Neural cell (in vitro differentiated cells): Measurements from ENCODE around the gene BTBD18. TPM values are rescaled to one million over a fixed set of nuclear protein-coding genes. Genes with fewer than 3 reads are reported as not detected.

Experiments used
- H2AFZ ChIP-seq: fragments of 200-600, 300-800 bp; sonication (generic), shearing (Covaris generic); 2 replicates; pipeline ENCODE4 v1.6.0; 2014; ENCODE audit warnings: low read depth, mild to moderate bottlenecking, antibody characterized with exemption, low read length, moderate library complexity
- H3F3A ChIP-seq: fragments of 200-600 bp; shearing (Covaris generic); 2 replicates; pipeline ENCODE4 v1.6.1; 2016; ENCODE audit warnings: mild to moderate bottlenecking, moderate library complexity, mixed read lengths, antibody characterized with exemption, low read length; ENCODE audit not compliant: insufficient read depth, poor library complexity, severe bottlenecking
- H3K27ac ChIP-seq: fragments of 200-600, 300-800 bp; sonication (generic), shearing (Covaris generic); 2 replicates; pipeline ENCODE4 v1.5.1; 2014; ENCODE audit warnings: mild to moderate bottlenecking, low read length, moderate library complexity
- H3K27me3 ChIP-seq: fragments of 300-800, 200-600 bp; sonication (generic), shearing (Covaris generic); 2 replicates; pipeline ENCODE4 v1.6.0; 2014; ENCODE audit warnings: mild to moderate bottlenecking, low read depth, low read length, moderate library complexity; ENCODE audit not compliant: insufficient read depth
- H3K36me3 ChIP-seq: fragments of 300-800, 200-600 bp; sonication (generic), shearing (Covaris generic); 2 replicates; pipeline ENCODE4 v1.5.1; 2014; ENCODE audit warnings: mild to moderate bottlenecking, antibody characterized with exemption, low read length, moderate library complexity; ENCODE audit not compliant: insufficient read depth
- H3K4me2 ChIP-seq: fragments of 300-800, 200-600 bp; sonication (generic), shearing (Covaris generic); 2 replicates; pipeline ENCODE4 v1.6.0; 2014; ENCODE audit warnings: mild to moderate bottlenecking, low read length
- H3K4me3 ChIP-seq: fragments of 300-800, 200-600 bp; sonication (generic), shearing (Covaris generic); 2 replicates; pipeline ENCODE4 v1.5.1; 2014; ENCODE audit warnings: mild to moderate bottlenecking, low read length, moderate library complexity
- H3K79me2 ChIP-seq: fragments of 200-600 bp; shearing (Covaris generic); replicated peaks from 2 replicates; pipeline ENCODE4 v1.6.0; 2014; ENCODE audit warnings: mild to moderate bottlenecking, low read length, moderate library complexity; ENCODE audit not compliant: insufficient read depth
- H3K9ac ChIP-seq: fragments of 300-800, 200-600 bp; sonication (generic), shearing (Covaris generic); 2 replicates; pipeline ENCODE4 v1.6.1; 2016; ENCODE audit warnings: mild to moderate bottlenecking, low read length, mixed read lengths
- H3K9me2 ChIP-seq: fragments of 200-600 bp; shearing (Covaris generic); 2 replicates; pipeline ENCODE4 v1.6.1; 2016; ENCODE audit warnings: mild to moderate bottlenecking, low read length, mixed read lengths; ENCODE audit not compliant: insufficient read depth
- H3K9me3 ChIP-seq: fragments of 200-600, 300-800 bp; sonication (generic), shearing (Covaris generic); 2 replicates; pipeline ENCODE4 v1.6.1; 2016; ENCODE audit warnings: mild to moderate bottlenecking, mixed run types, low read length, moderate library complexity, mixed read lengths
- H4K20me1 ChIP-seq: fragments of 200-600 bp; shearing (Covaris generic); 2 replicates; pipeline ENCODE4 v1.6.1; 2016; ENCODE audit warnings: mild to moderate bottlenecking, mixed run types; ENCODE audit not compliant: insufficient read depth
- CTCF ChIP-seq: fragments of 450-650 bp; IDR thresholded peaks from 2 replicates; pipeline ENCODE4 v1.5.1; 2014; ENCODE audit warnings: antibody characterized with exemption, mild to moderate bottlenecking, moderate library complexity; ENCODE audit not compliant: poor library complexity, severe bottlenecking
- EP300 ChIP-seq: fragments of 450-650 bp; conservative IDR thresholded peaks from 2 replicates; pipeline ENCODE4 v1.6.1; 2014; ENCODE audit warnings: antibody characterized with exemption, mild to moderate bottlenecking, moderate library complexity; ENCODE audit not compliant: poor library complexity, severe bottlenecking
- EZH2 ChIP-seq: fragments of 200-600, 300-800 bp; shearing (Covaris generic), sonication (generic); IDR thresholded peaks from 2 replicates; pipeline ENCODE4 v1.6.1; 2014; ENCODE audit warnings: antibody characterized with exemption, low read length, borderline replicate concordance, mild to moderate bottlenecking; ENCODE audit not compliant: insufficient read depth, poor library complexity, severe bottlenecking
- MXI1 ChIP-seq: fragments of 450-650 bp; conservative IDR thresholded peaks from 2 replicates; pipeline ENCODE4 v1.6.1; 2014; ENCODE audit warnings: antibody characterized with exemption, mild to moderate bottlenecking; ENCODE audit not compliant: poor library complexity, severe bottlenecking
- POLR2AphosphoS5 ChIP-seq: IDR thresholded peaks from 2 replicates; pipeline ENCODE4 v1.6.1; 2012
- RAD21 ChIP-seq: fragments of 450-650 bp; conservative IDR thresholded peaks from 2 replicates; pipeline ENCODE4 v1.6.1; 2014; ENCODE audit warnings: antibody characterized with exemption, mild to moderate bottlenecking, moderate library complexity
- REST ChIP-seq: IDR thresholded peaks from 2 replicates; pipeline ENCODE4 v1.6.1; 2012; ENCODE audit warnings: borderline replicate concordance
- SMC3 ChIP-seq: fragments of 450-650 bp; conservative IDR thresholded peaks from 2 replicates; pipeline ENCODE4 v1.6.1; 2014; ENCODE audit warnings: antibody characterized with exemption, mild to moderate bottlenecking, moderate library complexity; ENCODE audit not compliant: poor library complexity
- TAF1 ChIP-seq: IDR thresholded peaks from 2 replicates; pipeline ENCODE4 v1.6.1; 2012; ENCODE audit warnings: low read depth
- polyA plus RNA-seq: library from polyadenylated mRNA; depleted of rRNA; stranded (reverse); fragments of >200 nt; gene quantifications from 2 replicates; pipeline ENCODE4 v1.2.3, GENCODE V29; 2014

The BTBD18 gene
- polyA plus RNA-seq, 1 donor from 2014 or later: not detected

- peaks cover 61% of the 10 kb centered on the region for H3K79me2 ChIP-seq
- H3K9me3 ChIP-seq: no peaks in the 10 kb centered on the region
- H4K20me1 ChIP-seq: no peaks in the 10 kb centered on the region
Observed at GRCh38 chr11:57779276-57779675, 27.7 kb upstream of the BTBD18 start.

GRCh38 chr11:57778318-57779037, 26.9 kb upstream of the BTBD18 start:
- Histone ChIP-seq H3K36me3 (no peaks in the 10 kb centered on the region), H3K79me2 (peaks cover 61% of the 10 kb centered on the region), H3K9me2 (no peaks in the 10 kb centered on the region), H3K27ac (peak overlapping the region; percentile 83), H3K4me3 (peak overlapping the region; percentile 57), H3K9ac (peak overlapping the region; percentile 62), H3K4me2 (peak overlapping the region; percentile 76), H2AFZ (no peak overlapping the region), H3K27me3 (no peaks in the 10 kb centered on the region), H3K9me3 (no peaks in the 10 kb centered on the region), H4K20me1 (no peaks in the 10 kb centered on the region), H3F3A (no peaks in the 10 kb centered on the region)
- TF ChIP-seq POLR2AphosphoS5: peak; percentile 49
- peak; percentile 72 for TF ChIP-seq REST
- TF ChIP-seq TAF1: no peak
- no peak for TF ChIP-seq EZH2

More at GRCh38 chr11:57779276-57779675, 27.7 kb upstream of the BTBD18 start:
- TF ChIP-seq CTCF (no peak), MXI1 (no peak), SMC3 (no peak), EP300 (no peak), POLR2AphosphoS5 (no peak), RAD21 (no peak), TAF1 (no peak)
- Histone ChIP-seq H3K9me2 (no peaks in the 10 kb centered on the region), H3K27me3 (no peaks in the 10 kb centered on the region), H3K4me2 (peak overlapping the region; percentile 76), H2AFZ (no peak overlapping the region), H3K36me3 (no peaks in the 10 kb centered on the region), H3F3A (no peaks in the 10 kb centered on the region), H3K9ac (peak overlapping the region; percentile 62), H3K27ac (peak overlapping the region; percentile 83), H3K4me3 (peak overlapping the region; percentile 57)
